ENCODE measurements around the gene FRS2.

- no peak for TF ChIP-seq POLR2A (IDR thresholded peaks at IDR 0.05)
- no peak for TF ChIP-seq POLR2AphosphoS5 (IDR thresholded peaks at IDR 0.05)
- TF ChIP-seq CTCF (IDR thresholded peaks at IDR 0.05), result no peak
Measured at GRCh38 chr12:69578283-69578682, 108.1 kb downstream of the FRS2 start.

All from gastroesophageal sphincter (tissue), 3 donors.